ENCODE results near the gene RBP4. TPM values are rescaled to one million over a fixed set of nuclear protein-coding genes. Genes with fewer than 3 reads are reported as not detected.

The RBP4 gene
- total RNA-seq, 4 donors from 2014 or later, result 1.7 TPM; not detected in 3

DNA sequence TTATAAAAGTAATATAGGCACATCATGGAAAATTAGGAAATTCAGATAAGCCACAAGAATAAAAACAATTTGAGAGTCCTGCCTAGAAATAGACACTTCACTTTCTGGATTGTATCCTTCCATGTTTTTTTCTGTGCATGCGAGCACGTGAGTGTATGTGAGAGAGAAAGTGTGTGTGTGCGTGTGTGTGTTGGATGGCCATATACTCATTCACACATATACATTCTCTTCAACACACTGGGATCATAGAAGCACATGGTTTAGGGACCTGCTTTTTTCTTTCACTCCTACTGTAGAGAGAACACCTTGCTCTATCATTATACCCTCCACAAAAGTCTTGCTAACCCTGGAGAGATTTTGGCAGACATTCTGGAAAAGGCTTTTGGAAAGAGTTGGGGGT lies 27.1 kb downstream of the RBP4 start:
- Histone ChIP-seq H3K9me3 (no peaks in the 10 kb centered on the region), H3K36me3 (no peaks in the 10 kb centered on the region), H3K27ac (no peak overlapping the region), H3K27me3 (peaks cover 0 to 36% (median 0%) of the 10 kb centered on the region in 4 donors), H3K4me3 (no peak overlapping the region), H3K4me1 (peaks cover 0 to 22% (median 0%) of the 10 kb centered on the region in 3 donors)
- TF ChIP-seq CTCF (IDR thresholded peaks at IDR 0.05) (no peak), POLR2A (IDR thresholded peaks at IDR 0.05) (no peak)
- 58 to 64% methylated on average over 3 of the region's 3 CpGs for WGBS, 2 donors
- intact Hi-C loops (cut with DNase I), result no loop called here
- no peak for DNase-seq

DNA sequence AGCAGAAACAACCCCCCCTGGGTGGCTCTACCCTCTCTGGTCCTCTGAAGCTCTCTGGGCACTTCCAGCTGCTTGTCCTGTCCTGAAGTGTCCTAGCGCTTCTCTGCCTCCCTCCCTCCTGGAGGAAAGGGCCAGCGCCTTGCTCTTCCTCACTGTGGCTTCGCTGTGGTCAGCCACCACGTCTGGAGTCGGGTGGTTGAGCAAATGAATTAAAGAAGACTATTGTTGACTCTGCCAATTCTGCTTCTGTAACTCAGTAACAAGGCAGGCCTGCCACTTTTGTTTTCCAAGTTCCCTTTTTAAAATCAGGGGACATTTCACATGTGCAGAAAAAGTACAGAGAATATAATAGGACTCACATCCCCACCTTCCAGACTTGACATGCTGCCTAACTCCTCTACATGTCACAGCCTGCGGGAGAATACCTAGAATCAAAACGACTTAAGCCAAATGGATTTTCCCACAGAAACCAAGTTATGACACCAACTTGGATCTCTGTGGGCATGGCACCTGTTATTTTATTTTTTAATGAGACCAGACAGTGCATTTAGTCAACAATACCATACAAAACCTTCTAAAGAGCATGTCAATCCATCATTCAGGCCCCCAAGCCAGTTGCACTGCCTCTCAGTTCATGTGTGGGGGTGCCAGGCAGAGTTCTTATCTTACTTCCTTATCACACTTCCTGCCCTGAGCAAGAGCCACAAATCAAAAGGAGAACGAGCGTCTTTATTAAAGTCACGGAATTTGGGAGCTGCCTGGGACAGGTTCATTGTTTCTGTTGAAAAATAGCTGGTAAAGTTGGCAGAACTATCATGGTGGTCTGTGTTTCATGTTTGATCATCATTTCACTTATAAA lies 27.8 kb downstream of the RBP4 start:
- WGBS, 2 donors, result 27 to 29% methylated on average over 6 to 10 of the region's 10 CpGs
- TF ChIP-seq CTCF (IDR thresholded peaks at IDR 0.05) (no peak), POLR2A (IDR thresholded peaks at IDR 0.05) (no peak)
- no peaks in the 10 kb centered on the region for H3K9me3 ChIP-seq
- H3K27ac ChIP-seq, result no peak overlapping the region
- no peaks in the 10 kb centered on the region for H3K36me3 ChIP-seq
- DNase-seq, result no peak
- H3K27me3 ChIP-seq, result peaks cover 0 to 37% (median 2%) of the 10 kb centered on the region in 4 donors
- intact Hi-C loops (cut with DNase I), result no loop called here
- no peak overlapping the region for H3K4me3 ChIP-seq
- peaks cover 0 to 22% (median 0%) of the 10 kb centered on the region in 3 donors for H3K4me1 ChIP-seq

DNA sequence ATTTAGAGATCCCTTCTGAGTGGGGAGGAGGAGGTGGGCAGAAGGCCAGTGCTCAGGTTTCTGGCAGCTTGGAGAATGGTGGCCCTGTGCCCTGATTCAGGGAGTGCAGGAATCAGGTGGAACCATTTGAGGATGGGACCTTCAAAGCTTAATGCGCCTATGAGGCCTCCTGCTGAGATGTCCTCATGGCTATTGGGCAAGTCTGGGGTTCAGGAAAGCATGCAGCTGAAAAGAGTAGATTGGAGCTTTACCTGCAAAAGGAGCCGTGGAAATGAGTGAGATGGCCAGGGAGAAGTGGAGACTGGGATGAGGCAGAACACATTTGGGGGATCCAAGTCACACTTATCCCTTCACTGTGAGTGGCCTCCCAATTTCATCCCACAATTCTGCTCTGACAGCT lies 28.4 kb downstream of the RBP4 start:
- H3K4me3 ChIP-seq, result no peak overlapping the region
- peaks cover 0 to 27% (median 0%) of the 10 kb centered on the region in 3 donors for H3K4me1 ChIP-seq
- no peak for DNase-seq
- H3K9me3 ChIP-seq, result no peaks in the 10 kb centered on the region
- H3K36me3 ChIP-seq, result no peaks in the 10 kb centered on the region
- no peak overlapping the region for H3K27ac ChIP-seq
- intact Hi-C loops (cut with DNase I), result no loop called here
- TF ChIP-seq POLR2A (IDR thresholded peaks at IDR 0.05), result no peak
- TF ChIP-seq CTCF (IDR thresholded peaks at IDR 0.05), result no peak
- 75 to 78% methylated on average over 2 of the region's 2 CpGs for WGBS, 2 donors
- H3K27me3 ChIP-seq, result peaks cover 0 to 44% (median 5%) of the 10 kb centered on the region in 4 donors

GRCh38 chr10:93570383-93570782 lies 30.7 kb downstream of the RBP4 start:
- intact Hi-C loops (cut with DNase I), result no loop called here
- WGBS, 2 donors, result 57 to 80% methylated on average over 2 to 3 of the region's 3 CpGs
- DNase-seq, result no peak
- H3K4me3 ChIP-seq, result no peak overlapping the region
- H3K27ac ChIP-seq, result no peak overlapping the region
- peaks cover 0 to 66% (median 13%) of the 10 kb centered on the region in 4 donors for H3K27me3 ChIP-seq
- no peaks in the 10 kb centered on the region for H3K9me3 ChIP-seq
- TF ChIP-seq CTCF (IDR thresholded peaks at IDR 0.05) (no peak), POLR2A (IDR thresholded peaks at IDR 0.05) (no peak)
- H3K36me3 ChIP-seq, result no peaks in the 10 kb centered on the region
- peaks cover 0 to 40% (median 10%) of the 10 kb centered on the region in 3 donors for H3K4me1 ChIP-seq

DNA sequence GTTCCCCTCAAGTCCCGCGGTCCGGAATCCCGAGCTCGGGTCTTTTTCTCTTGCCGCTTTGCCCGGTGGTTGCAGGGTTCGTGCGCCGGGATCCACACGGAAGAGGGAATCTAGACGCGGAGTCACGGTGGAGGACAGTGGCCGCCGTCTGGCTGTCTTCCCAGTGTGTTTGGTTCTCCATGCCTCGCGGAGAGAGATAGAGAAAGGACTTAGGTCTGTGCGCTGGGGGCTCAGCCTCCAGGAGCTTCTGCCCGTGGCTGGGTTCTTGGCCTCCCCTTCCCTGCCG lies 33.0 kb downstream of the RBP4 start:
- no peaks in the 10 kb centered on the region for H3K9me3 ChIP-seq
- no peak for TF ChIP-seq CTCF (IDR thresholded peaks at IDR 0.05)
- TF ChIP-seq POLR2A (IDR thresholded peaks at IDR 0.05), result no peak
- H3K36me3 ChIP-seq, result no peaks in the 10 kb centered on the region
- intact Hi-C loops (cut with DNase I), result no loop called here
- peaks cover 0 to 29% (median 10%) of the 10 kb centered on the region in 3 donors for H3K4me1 ChIP-seq
- no peak for DNase-seq
- peaks cover 0 to 78% (median 13%) of the 10 kb centered on the region in 4 donors for H3K27me3 ChIP-seq
- WGBS, 2 donors, result 20% methylated on average over 6 of the region's 21 CpGs; no CpG with 5 or more reads in 1 of the 2 donors
- H3K4me3 ChIP-seq, result peak overlapping the region in 1 of 4 donors; percentile 35
- H3K27ac ChIP-seq, result no peak overlapping the region

All from esophagus squamous epithelium (tissue), 5 donors.